Neural progenitor cell (in vitro differentiated cells): ENCODE results near the gene CCNYL1.

Experiments used
- EZH2phosphoT487 ChIP-seq: fragments of 200-600 bp; sonication (generic); IDR thresholded peaks from 2 replicates; pipeline ENCODE4 v1.6.1; 2017; ENCODE audit warnings: antibody characterized with exemption
- TF ChIP-seq, protein P1 (sequence below): fragments of 200-600 bp; sonication (generic); IDR thresholded peaks from 2 replicates; pipeline ENCODE4 v1.5.1; 2017; ENCODE audit warnings: antibody characterized with exemption, mild to moderate bottlenecking

DNA sequence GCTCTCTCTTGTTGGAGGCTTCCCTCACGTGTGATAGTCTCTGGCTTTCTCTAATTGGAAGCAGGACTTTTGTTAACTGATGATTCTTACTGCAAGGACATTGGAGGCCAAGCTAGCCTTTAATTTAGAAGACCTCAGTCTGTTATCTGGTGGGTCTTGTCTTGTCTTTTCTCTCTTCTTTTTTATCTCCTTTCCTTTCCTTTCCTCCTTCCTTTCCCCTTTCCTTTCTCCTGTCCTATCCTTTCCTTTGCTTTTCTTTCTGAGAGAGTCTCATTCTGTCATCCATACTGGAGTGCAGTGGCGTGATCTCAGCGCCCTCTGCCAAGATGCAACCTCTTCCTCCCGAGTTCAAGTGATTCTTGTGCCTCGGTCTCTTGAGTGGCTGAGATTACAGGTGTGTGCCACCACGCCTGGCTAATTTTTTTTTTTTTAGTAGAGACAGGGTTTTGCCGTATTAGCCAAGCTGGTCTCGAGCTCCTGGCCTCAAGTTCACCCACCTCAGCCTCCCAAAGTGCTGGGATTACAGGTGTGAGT is 18.1 kb downstream of the CCNYL1 start:
- TF ChIP-seq EZH2phosphoT487 = no peak
- TF ChIP-seq, protein P1, sequence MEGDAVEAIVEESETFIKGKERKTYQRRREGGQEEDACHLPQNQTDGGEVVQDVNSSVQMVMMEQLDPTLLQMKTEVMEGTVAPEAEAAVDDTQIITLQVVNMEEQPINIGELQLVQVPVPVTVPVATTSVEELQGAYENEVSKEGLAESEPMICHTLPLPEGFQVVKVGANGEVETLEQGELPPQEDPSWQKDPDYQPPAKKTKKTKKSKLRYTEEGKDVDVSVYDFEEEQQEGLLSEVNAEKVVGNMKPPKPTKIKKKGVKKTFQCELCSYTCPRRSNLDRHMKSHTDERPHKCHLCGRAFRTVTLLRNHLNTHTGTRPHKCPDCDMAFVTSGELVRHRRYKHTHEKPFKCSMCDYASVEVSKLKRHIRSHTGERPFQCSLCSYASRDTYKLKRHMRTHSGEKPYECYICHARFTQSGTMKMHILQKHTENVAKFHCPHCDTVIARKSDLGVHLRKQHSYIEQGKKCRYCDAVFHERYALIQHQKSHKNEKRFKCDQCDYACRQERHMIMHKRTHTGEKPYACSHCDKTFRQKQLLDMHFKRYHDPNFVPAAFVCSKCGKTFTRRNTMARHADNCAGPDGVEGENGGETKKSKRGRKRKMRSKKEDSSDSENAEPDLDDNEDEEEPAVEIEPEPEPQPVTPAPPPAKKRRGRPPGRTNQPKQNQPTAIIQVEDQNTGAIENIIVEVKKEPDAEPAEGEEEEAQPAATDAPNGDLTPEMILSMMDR = no peak
